Nephron (organoid): Measurements from ENCODE around the gene CLEC4A.
"Not testable (repeated sequence)": the region's sequence is repeated elsewhere in the genome, so short reads cannot be mapped to it uniquely, and the experiment has no call there.

Experiments
- H3K27ac Mint-ChIP-seq, 3 experiments: 2 replicates each; pipeline ENCODE4 v1.8.0; 2020; ENCODE audit warnings: mixed read lengths in 3 of 3, mild to moderate bottlenecking in 2 of 3, moderate library complexity in 1 of 3
- H3K27me3 Mint-ChIP-seq: 2 replicates; pipeline ENCODE4 v1.8.0; 2021; ENCODE audit warnings: low read depth, mild to moderate bottlenecking, moderate library complexity, mixed read lengths
- H3K36me3 Mint-ChIP-seq: 2 replicates; pipeline ENCODE4 v1.8.0; 2020; ENCODE audit warnings: low read depth, mixed read lengths
- H3K4me1 Mint-ChIP-seq: 2 replicates; pipeline ENCODE4 v1.8.0; 2020; ENCODE audit warnings: mixed read lengths
- H3K4me3 Mint-ChIP-seq, 3 experiments: 2 replicates each; pipeline ENCODE4 v1.8.0; 2020; ENCODE audit warnings: mild to moderate bottlenecking in 3 of 3, mixed read lengths in 3 of 3, moderate library complexity in 2 of 3
- H3K9me3 Mint-ChIP-seq: 2 replicates; pipeline ENCODE4 v1.8.0; 2020; ENCODE audit warnings: mixed read lengths
- CTCF ChIP-seq, 3 experiments: fragments of 200-600 bp; sonication (generic); IDR thresholded peaks; one replicate each; pipeline ENCODE4 v1.5.0; 2021; ENCODE audit warnings: antibody characterized with exemption in 3 of 3; ENCODE audit not compliant: unreplicated experiment in 3 of 3

The CLEC4A gene

GRCh38 chr12:8146442-8146771 lies 23.0 kb downstream of the CLEC4A start:
- H3K27ac Mint-ChIP-seq: no peak overlapping the region
- peaks cover 8% of the 10 kb centered on the region for H3K27me3 Mint-ChIP-seq
- H3K9me3 Mint-ChIP-seq: peaks cover 10% of the 10 kb centered on the region
- no peak overlapping the region for H3K4me3 Mint-ChIP-seq
- H3K4me1 Mint-ChIP-seq: no peaks in the 10 kb centered on the region
- peaks cover 12% of the 10 kb centered on the region for H3K36me3 Mint-ChIP-seq
- no peak for TF ChIP-seq CTCF (IDR thresholded peaks at IDR 0.05; ENCODE audit: unreplicated experiment in 3 of 3)

- no peaks in the 10 kb centered on the region for H3K36me3 Mint-ChIP-seq
- TF ChIP-seq CTCF (IDR thresholded peaks at IDR 0.05; ENCODE audit: unreplicated experiment in 3 of 3): no peak
These were observed 31.1 kb downstream of the CLEC4A start for GRCh38 chr12:8154526-8154925.

GRCh38 chr12:8156416-8156815 lies 33.0 kb downstream of the CLEC4A start:
- TF ChIP-seq CTCF (IDR thresholded peaks at IDR 0.05; ENCODE audit: unreplicated experiment in 3 of 3): no peak
- no peaks in the 10 kb centered on the region for H3K4me1 Mint-ChIP-seq
- H3K9me3 Mint-ChIP-seq: no peaks in the 10 kb centered on the region
- H3K36me3 Mint-ChIP-seq: no peaks in the 10 kb centered on the region
- no peak overlapping the region for H3K27ac Mint-ChIP-seq
- H3K4me3 Mint-ChIP-seq: no peak overlapping the region
- H3K27me3 Mint-ChIP-seq: no peaks in the 10 kb centered on the region

More at GRCh38 chr12:8154526-8154925, 31.1 kb downstream of the CLEC4A start:
- no peak overlapping the region for H3K27ac Mint-ChIP-seq
- no peaks in the 10 kb centered on the region for H3K9me3 Mint-ChIP-seq
- H3K27me3 Mint-ChIP-seq: no peaks in the 10 kb centered on the region
- H3K4me3 Mint-ChIP-seq: no peak overlapping the region
- no peaks in the 10 kb centered on the region for H3K4me1 Mint-ChIP-seq

- Mint-ChIP-seq H3K4me1 (no peaks in the 10 kb centered on the region), H3K36me3 (no peaks in the 10 kb centered on the region), H3K9me3 (no peaks in the 10 kb centered on the region), H3K27ac (peak within 1 kb of the TSS in 1 of 3 experiments; percentile 35), H3K4me3 (no peak within 1 kb of the TSS), H3K27me3 (no peaks in the 10 kb centered on the region)
- no peak for TF ChIP-seq CTCF (IDR thresholded peaks at IDR 0.05; ENCODE audit: unreplicated experiment in 3 of 3)
These were observed 33.4 kb downstream of the CLEC4A start, which contains the start of gene ZNF705A for GRCh38 chr12:8156845-8157244. Gene ZNF705A (plus strand): TSS chr12:8157015. CDS start chr12:8172626, 15,611 bp downstream.

GRCh38 chr12:8157484-8158198 lies 34.2 kb downstream of the CLEC4A start:
- Mint-ChIP-seq H3K27me3 (no peaks in the 10 kb centered on the region), H3K36me3 (no peaks in the 10 kb centered on the region), H3K9me3 (no peaks in the 10 kb centered on the region), H3K4me1 (no peaks in the 10 kb centered on the region), H3K27ac (peak overlapping the region in 1 of 3 experiments; percentile 35), H3K4me3 (no peak overlapping the region)
- no peak for TF ChIP-seq CTCF (IDR thresholded peaks at IDR 0.05; ENCODE audit: unreplicated experiment in 3 of 3)

GRCh38 chr12:8172911-8173310 lies 49.5 kb downstream of the CLEC4A start:
- not testable (repeated sequence) for H3K4me1 Mint-ChIP-seq, H3K4me3 Mint-ChIP-seq, H3K27me3 Mint-ChIP-seq, H3K9me3 Mint-ChIP-seq, H3K36me3 Mint-ChIP-seq, H3K27ac Mint-ChIP-seq
